Progenitor cell of endocrine pancreas (in vitro differentiated cells): ENCODE data around the gene TVP23C. TPM values are rescaled to one million over a fixed set of nuclear protein-coding genes. Genes with fewer than 3 reads are reported as not detected.

ENCODE experiments used
- DNase-seq: peaks from one replicate; pipeline ENCODE4 v3.0.0; 2021; ENCODE audit warnings: low spot score; ENCODE audit not compliant: unreplicated experiment
- H3K27ac Mint-ChIP-seq: 2 replicates; pipeline ENCODE4 v1.8.0; 2021; ENCODE audit warnings: mild to moderate bottlenecking, moderate library complexity, mixed read lengths
- H3K27me3 Mint-ChIP-seq: 2 replicates; pipeline ENCODE4 v1.8.0; 2021; ENCODE audit warnings: mixed read lengths
- H3K36me3 Mint-ChIP-seq: 2 replicates; pipeline ENCODE4 v1.8.0; 2022; ENCODE audit warnings: mixed read lengths; ENCODE audit not compliant: insufficient read depth
- H3K4me1 Mint-ChIP-seq: 2 replicates; pipeline ENCODE4 v1.8.0; 2021; ENCODE audit warnings: low read depth, mixed read lengths
- H3K4me3 Mint-ChIP-seq: 2 replicates; pipeline ENCODE4 v1.8.0; 2021; ENCODE audit warnings: low read depth, mild to moderate bottlenecking, moderate library complexity, mixed read lengths
- H3K9me3 Mint-ChIP-seq: 2 replicates; pipeline ENCODE4 v1.8.0; 2021; ENCODE audit warnings: low read depth, mixed read lengths
- total RNA-seq: library from RNA; stranded (reverse); gene quantifications from 2 replicates; pipeline ENCODE4 v1.2.1, GENCODE V29; 2021
- TF ChIP-seq, protein P1 (sequence below): fragments of 200-600 bp; sonication (generic); IDR thresholded peaks from one replicate; pipeline ENCODE4 v1.5.0; 2021; ENCODE audit warnings: antibody characterized with exemption, mild to moderate bottlenecking; ENCODE audit not compliant: unreplicated experiment

TVP23C gene
- total RNA-seq, 1 donor from 2014 or later, result 41.7 TPM

DNA sequence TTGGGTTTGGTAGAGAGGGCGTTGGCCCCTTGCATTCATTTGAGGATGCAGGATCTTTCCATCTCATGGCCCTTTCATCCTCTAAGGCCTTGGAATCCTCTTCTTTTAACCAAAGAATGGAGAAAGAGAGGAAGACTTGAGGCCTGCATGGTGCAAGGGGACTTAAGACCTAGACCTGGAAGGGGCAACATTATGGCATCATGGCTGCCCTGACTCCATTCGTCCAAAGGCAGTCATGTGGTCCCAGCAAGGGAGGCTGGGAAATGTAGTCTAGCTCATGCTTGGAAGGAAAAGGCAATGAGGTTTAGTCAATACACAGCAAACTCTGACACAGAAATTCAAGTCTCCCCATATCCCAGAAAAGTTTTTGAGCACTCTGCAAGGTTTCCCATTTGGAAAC is 65.2 kb downstream of the TVP23C start:
- DNase-seq, result no peak
- H3K4me1 Mint-ChIP-seq, result no peaks in the 10 kb centered on the region
- H3K9me3 Mint-ChIP-seq, result no peaks in the 10 kb centered on the region
- H3K27ac Mint-ChIP-seq, result no peak overlapping the region
- no peak overlapping the region for H3K4me3 Mint-ChIP-seq
- H3K36me3 Mint-ChIP-seq, result peaks cover 27% of the 10 kb centered on the region
- TF ChIP-seq, protein P1, sequence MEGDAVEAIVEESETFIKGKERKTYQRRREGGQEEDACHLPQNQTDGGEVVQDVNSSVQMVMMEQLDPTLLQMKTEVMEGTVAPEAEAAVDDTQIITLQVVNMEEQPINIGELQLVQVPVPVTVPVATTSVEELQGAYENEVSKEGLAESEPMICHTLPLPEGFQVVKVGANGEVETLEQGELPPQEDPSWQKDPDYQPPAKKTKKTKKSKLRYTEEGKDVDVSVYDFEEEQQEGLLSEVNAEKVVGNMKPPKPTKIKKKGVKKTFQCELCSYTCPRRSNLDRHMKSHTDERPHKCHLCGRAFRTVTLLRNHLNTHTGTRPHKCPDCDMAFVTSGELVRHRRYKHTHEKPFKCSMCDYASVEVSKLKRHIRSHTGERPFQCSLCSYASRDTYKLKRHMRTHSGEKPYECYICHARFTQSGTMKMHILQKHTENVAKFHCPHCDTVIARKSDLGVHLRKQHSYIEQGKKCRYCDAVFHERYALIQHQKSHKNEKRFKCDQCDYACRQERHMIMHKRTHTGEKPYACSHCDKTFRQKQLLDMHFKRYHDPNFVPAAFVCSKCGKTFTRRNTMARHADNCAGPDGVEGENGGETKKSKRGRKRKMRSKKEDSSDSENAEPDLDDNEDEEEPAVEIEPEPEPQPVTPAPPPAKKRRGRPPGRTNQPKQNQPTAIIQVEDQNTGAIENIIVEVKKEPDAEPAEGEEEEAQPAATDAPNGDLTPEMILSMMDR, result no peak
- no peaks in the 10 kb centered on the region for H3K27me3 Mint-ChIP-seq

DNA sequence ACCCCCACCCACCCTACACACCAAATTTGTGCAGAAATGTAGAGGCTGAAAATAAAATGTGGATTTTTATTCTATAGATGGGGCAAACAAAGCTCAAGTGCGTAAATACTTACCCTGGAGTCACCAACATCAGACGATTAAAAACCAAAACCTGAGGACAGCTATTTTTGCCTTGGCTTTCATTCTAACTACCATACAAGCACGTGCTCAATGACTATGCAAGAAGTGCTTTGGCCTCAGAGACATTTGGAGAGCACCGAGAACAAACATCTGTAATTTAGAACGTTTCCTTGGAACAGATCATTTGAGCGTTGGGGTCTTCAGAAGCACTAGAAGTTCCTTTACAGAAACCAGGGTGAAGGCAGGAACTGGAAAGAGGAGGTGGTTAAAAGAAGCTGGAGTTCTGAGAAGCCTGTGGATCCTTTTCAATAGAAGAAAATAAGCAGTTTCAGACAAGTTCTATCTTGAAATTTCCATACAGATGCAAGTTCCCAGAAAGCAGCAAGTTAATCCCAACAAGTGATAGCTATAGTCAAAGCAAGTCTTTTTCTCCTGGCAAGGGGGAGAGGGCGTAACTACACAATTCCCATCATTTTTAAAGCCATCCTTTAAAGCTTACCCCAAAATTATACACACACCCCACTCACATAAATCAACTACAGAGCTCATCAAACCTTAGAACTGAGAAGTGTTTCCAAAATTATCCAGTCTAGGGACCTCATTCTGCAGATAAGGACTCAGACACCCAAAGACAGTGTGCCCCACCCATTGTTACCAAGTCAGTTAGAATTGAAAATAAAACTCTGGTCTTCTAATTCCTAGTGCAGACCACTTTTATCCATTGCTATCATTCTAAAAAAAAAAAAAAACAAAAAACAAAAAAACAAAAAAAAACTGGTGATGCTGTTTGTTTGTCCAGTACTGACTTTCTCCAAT is 66.3 kb downstream of the TVP23C start:
- Mint-ChIP-seq H3K27me3 (no peaks in the 10 kb centered on the region), H3K9me3 (no peaks in the 10 kb centered on the region), H3K27ac (no peak overlapping the region), H3K4me1 (no peaks in the 10 kb centered on the region), H3K36me3 (peaks cover 25% of the 10 kb centered on the region), H3K4me3 (no peak overlapping the region)
- no peak for DNase-seq
- TF ChIP-seq, protein P1, result no peak

DNA sequence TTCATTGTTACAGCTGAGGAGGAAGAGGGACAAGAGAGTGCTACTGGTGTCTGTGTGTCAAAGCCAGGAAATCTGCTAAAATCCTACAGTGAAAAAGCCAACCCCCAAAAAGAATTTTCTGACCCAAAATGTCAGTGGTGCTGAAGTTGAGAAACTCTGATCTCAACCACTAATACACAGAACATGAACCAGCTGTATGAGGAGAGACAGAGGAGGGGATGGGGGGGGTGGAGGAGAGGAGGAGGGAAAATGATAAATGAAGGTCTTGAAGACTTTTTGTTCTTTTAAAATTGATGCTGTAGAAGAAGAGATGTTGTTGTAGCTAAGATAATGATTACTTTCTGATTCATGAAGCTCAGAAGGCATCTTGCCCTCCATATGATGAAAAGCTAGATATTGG is 68.5 kb downstream of the TVP23C start:
- DNase-seq, result no peak
- Mint-ChIP-seq H3K4me3 (no peak overlapping the region), H3K36me3 (peaks cover 25% of the 10 kb centered on the region), H3K27ac (no peak overlapping the region), H3K9me3 (no peaks in the 10 kb centered on the region), H3K27me3 (no peaks in the 10 kb centered on the region), H3K4me1 (no peaks in the 10 kb centered on the region)
- TF ChIP-seq, protein P1, result no peak

DNA sequence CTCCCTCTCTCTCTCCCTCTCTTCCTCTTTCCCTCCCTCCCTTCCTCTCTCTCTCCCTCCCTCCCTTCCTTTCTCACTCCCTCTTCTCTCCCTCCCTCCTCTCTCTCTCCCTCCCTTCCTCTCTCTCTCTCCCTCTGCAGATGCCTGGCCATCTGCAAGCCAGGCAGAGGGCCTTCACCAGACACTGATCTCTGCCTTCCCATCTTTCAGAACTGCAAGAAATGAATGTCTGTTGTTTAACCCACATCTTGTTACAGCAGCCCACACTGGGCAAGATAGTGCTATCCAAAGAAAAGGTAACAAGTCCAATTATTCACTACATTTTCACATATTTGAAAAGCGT is 69.6 kb downstream of the TVP23C start:
- TF ChIP-seq, protein P1, result no peak
- H3K36me3 Mint-ChIP-seq, result peaks cover 27% of the 10 kb centered on the region
- DNase-seq, result no peak
- no peaks in the 10 kb centered on the region for H3K9me3 Mint-ChIP-seq
- no peaks in the 10 kb centered on the region for H3K4me1 Mint-ChIP-seq
- H3K4me3 Mint-ChIP-seq, result no peak overlapping the region
- H3K27ac Mint-ChIP-seq, result no peak overlapping the region
- H3K27me3 Mint-ChIP-seq, result no peaks in the 10 kb centered on the region

DNA sequence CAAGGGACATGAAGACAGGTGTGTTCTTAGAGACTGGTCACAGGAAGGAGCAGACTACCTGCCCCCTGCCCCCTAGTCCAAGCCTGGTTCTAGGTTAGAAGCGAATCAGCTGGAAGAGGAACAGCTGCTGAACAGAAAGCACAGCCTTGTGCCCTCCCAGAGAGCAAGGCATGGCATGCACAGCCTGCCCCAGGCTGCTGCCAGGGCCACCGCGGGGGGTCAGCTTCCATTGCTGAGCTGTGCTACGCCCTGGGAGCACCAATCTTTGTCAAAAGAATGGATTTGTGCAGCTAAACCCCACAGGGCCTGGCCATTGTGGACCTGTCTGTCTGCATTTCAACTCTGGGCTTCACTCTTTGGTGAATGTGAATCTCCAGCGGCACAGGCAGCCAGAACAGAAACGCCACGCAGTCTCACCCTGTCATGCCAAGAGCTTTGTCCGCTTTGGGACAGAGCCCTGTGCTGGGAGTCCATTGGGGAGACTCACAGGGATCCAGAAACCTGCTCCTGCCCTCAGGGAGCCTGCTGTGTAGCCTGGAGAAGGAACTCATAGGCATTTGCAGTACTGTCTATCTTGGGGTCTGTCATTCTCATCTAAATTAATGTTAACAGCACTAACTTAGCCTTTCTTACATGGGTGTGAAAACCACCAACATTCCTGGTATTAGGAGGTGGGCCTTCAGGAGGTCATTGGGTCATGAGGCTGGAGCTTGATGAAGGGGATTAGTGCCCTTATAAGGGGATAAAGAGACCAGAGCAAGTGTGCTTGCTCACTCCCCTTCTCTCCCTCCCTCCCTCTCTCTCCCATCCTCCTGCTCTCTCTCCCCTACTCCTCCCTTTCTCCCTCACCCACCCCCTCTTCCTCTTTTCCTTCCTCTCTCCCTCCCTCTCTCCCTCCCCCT is 70.2 kb downstream of the TVP23C start:
- no peak overlapping the region for H3K27ac Mint-ChIP-seq
- no peak for DNase-seq
- H3K4me1 Mint-ChIP-seq, result no peaks in the 10 kb centered on the region
- TF ChIP-seq, protein P1, result no peak
- no peaks in the 10 kb centered on the region for H3K27me3 Mint-ChIP-seq
- H3K4me3 Mint-ChIP-seq, result no peak overlapping the region
- H3K36me3 Mint-ChIP-seq, result peaks cover 27% of the 10 kb centered on the region
- no peaks in the 10 kb centered on the region for H3K9me3 Mint-ChIP-seq
